ENCODE measurements around the gene FBXW10B.
"Not testable (repeated sequence)": the region's sequence is repeated elsewhere in the genome, so short reads cannot be mapped to it uniquely, and the experiment has no call there.

Gene FBXW10B

DNA sequence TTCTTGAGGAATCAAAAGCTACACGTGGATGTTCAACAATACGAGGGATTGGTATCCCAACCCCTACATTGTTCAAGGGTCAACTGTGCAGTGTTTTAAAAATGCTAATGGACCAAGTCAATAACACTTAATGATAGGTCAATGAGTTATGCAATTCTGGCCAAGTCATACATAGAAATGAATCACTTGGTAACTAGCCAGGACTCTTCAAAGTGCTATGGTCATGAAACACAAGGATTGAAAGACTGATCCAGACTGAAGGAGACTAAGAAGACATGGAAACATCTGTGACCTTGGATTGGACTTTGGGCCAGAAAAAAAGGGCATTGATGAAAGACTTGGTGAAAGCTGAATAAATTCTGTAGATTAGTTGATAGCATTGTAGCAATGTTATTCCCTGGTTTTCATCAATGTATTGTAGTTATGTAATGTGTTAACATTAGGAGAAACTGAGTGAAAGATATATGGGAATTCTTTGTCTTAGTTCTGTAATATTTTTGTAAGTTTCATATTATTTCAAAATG is 11.5 kb upstream of the FBXW10B start:
- not testable (repeated sequence) for DNase-seq

DNA sequence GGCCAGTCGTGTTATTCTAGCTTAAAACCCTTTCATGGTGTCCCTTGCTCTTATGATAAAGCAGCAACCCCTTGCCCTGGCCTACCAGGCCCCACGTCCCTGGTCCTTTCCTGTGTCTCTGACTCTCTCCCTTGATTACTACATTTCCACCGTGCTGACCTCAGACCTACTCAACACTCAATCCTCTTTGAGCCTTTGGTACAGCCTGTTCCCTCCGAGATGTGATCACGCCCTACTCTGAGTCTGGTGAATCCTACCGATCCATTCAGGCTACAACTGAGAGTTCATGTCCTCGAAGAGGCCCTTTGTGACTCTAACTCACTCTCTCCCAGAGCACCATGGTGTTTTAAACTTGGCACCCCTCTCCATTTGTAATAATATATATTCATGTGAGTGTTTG is 10.5 kb upstream of the FBXW10B start:
- DNase-seq, result not testable (repeated sequence)

DNA sequence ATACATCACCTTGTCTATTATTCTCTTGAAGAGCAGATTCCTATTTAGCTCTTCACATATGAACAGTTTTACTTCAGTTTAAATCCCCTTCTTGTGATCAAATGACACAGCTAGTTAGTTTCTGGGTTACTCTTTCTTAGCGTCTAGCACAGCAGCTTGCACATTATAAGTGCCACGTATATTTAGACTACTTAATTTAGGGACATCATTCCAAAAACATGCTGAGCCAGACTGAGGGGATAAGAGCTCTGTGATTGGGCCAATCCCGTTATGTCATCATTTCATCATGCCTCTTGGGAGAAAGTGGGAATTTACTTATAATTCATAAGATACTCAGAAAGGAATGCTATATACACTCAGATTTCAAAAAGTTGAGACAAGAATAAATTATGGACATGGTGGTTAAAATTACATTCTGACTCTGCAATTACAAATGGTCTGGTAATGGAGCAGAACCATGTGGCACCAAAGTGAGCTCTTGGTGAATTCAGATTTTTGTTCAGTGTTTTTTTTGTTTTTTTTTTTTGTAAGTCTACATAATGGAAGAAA is 4.2 kb upstream of the FBXW10B start:
- not testable (repeated sequence) for DNase-seq

DNA sequence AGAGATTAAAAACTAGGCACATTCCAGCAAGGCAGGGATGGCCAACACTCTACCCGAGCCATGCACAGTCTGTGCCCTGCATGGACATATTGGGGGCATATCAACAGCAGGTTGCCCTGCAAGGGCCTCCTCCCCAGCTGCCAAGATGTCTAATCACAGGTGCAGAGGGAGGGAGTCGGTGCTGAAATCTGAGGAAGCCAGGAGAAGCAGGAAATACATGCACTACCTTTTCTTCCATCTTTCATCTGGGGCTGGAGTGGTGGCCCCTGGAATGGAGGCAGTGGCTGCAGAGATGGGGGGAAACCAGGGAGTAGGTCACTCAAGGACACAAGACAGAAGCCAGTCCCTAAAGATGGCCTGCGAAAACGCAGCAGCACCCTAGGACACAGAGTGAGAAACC is 3.8 kb upstream of the FBXW10B start:
- not testable (repeated sequence) for DNase-seq

GRCh38 chr17:15622124-15622523 is 2.6 kb upstream of the FBXW10B start:
- not testable (repeated sequence) for DNase-seq

GRCh38 chr17:15616828-15617227 is 2.7 kb downstream of the FBXW10B start:
- DNase-seq, result not testable (repeated sequence)

DNA sequence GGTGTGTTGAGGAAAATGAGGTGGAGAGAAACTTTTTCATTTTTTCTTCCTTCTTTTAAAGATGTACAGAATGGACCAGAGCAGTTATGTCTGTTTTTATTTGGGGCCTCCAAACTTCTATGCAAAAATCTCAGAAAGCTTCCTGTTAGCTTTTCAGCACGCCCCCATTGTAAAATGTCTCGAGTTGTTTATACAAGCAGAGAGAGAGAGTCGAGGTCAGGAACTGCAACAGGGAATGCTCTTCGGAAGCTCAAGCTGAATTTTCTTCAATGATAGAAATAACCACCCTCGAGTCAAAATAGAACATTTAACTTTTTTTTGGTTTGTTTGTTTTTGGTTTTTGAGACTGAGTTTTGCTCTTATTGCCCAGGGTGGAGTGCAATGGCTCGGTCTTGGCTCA is 3.7 kb downstream of the FBXW10B start:
- not testable (repeated sequence) for DNase-seq

DNA sequence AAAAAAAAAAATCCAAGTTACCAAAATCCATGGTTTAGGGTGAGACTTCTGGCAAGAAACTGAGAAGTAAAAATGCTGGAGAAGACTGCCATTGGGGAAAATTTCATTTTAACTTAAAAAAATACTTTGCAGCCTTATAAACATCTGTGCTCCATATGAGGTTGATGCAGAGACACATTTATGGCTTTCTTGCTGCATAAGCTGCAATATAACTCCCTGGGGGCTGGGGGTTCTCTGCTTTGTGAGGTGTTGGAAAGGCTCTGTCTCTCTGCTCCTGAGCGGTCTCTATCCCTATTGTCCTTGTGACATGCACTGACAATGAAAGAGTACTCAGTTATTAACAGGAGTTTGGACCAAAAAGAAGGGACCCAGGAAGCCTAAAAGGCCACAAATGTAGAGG is 6.4 kb downstream of the FBXW10B start:
- DNase-seq, result not testable (repeated sequence)

GRCh38 chr17:15592960-15593359 is 26.5 kb downstream of the FBXW10B start:
- DNase-seq, result not testable (repeated sequence)

- not testable (repeated sequence) for DNase-seq
Measured at GRCh38 chr17:15591986-15592385, 27.5 kb downstream of the FBXW10B start.

DNA sequence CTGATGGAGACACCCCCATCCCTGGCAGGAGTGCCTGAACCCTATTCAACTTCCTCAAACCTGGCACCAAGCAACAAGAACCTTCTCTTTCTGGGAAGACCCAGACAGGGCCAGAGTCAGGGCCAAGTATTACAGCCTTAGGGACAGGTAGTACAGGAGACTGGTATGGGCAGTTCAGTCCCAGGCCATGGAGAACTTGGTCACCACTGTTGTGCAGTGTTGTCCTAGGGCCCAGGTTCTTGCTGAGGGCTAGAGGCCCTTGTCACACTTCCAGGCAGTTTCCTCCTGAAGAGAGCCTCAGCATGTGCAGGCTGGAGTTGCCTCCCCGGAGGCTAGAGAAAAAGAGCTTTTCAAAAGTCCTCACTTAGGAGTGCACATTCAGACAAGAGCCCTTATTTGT is 28.7 kb downstream of the FBXW10B start:
- DNase-seq, result not testable (repeated sequence)

DNA sequence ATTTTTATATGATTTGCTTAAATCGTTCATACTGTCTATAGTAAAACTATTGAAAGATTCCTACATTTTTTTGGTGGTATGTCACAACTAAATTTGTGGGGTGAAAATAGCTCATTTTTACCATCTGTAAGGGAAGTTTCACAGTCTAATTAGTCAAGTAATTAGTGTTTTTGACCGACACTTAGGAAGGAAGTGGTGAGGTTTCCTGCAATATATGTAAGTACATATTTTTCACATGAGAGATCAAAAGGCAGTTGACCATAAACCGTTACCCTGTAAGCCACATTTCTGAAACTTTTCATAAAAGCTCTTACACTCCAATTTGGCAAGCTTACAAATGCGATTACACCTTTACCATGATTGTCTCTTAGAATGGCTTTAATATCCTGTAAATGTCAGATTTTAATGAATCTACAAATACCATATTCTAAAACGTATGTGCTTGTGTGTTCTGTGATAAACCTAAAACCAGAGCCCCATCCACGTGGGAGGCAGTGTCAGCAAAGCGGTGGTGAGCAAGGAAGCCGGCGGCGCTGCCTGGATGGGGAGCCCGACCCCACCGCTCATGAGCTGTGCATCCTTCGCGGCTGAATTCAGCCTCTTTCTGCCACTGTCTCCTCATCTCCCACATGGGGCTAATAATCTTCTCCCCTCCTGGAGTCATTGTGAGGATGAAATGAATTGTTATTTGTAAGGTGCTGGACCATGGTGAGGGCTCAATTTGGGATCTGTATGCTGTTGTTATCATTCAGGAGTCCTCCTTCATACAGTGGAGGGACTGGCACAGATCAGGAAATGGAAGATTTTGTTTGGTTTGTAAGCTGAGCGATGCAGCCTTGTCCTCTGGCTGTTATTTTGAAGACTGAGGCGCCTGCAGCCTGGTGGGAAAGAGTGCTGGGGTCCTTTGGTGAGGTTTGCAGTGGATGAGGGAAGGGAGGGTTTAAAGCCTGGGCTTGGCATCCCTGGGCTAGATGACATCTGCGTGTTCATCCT is 29.7 kb downstream of the FBXW10B start:
- DNase-seq, result not testable (repeated sequence)

DNA sequence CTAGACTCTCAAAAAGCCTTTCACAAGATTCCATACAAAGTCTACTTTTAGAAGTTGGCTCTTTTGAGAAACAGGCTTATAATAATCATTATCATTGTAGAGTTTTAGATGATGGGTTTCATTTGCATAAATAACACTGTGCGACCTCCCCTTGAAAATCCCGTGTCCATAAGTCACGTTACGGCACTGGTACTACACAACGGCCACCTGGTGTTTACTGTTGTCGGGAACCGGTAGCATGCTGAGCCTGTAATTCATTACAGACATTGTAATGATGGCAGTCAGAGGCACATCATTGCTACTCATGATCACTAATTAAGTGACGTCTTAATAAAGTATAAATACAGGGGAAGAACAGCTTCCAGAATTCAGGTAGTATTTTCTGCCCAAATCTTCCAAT is 31.5 kb downstream of the FBXW10B start:
- DNase-seq, result not testable (repeated sequence)

DNA sequence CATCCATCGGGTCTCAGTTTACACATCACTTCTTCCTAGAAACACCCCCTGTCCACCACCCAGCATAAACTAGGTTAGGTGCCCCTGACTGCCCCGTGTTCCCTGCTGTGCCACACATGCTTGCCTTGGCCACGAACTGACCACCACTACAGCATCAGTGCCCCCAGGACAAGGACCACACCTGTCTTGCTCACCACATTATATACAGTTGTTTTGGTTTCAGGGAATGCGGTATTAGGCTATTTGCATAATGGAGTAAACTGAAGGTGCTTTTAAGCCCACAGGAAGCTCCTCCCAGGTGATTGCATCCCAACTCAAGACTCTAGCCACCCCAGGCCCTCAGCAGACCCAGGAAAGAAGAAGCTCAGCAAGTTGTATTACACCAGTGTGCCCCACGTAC is 36.2 kb downstream of the FBXW10B start:
- not testable (repeated sequence) for DNase-seq

GRCh38 chr17:15581462-15581861 is 38.0 kb downstream of the FBXW10B start:
- not testable (repeated sequence) for DNase-seq

GRCh38 chr17:15576848-15577247 is 42.7 kb downstream of the FBXW10B start:
- not testable (repeated sequence) for DNase-seq

DNA sequence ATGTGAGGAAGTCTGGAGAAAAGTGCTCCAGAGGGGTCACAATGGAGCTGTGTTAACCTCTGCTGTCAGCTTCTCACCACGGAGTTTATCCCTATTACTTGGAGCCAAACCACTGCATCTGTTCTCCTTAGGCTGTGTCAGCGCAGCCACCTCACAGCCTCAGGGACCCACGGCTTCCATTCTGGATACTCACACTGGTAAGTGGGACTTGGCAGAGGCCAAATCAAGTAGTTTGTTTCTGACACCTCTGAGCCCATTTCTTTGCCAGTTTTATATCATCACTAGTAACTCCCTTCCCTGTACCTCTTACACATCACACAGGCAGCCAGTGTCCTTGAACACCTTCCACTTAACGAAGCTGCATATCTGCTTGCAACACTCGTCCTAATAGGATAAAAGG is 44.8 kb downstream of the FBXW10B start:
- DNase-seq, result not testable (repeated sequence)

GRCh38 chr17:15573870-15574269 is 45.6 kb downstream of the FBXW10B start:
- not testable (repeated sequence) for DNase-seq
